ENCODE measurements around the gene OPN1SW. TPM values are rescaled to one million over a fixed set of nuclear protein-coding genes. Genes with fewer than 3 reads are reported as not detected.

OPN1SW gene
- total RNA-seq = not detected in 2 replicates

GRCh38 chr7:128775744-128776474 lies at the start of gene OPN1SW:
TSS of gene OPN1SW (minus strand) at chr7:128775794. CDS start at chr7:128775781, 13 bp downstream.

GRCh38 chr7:128791121-128791971 lies 15.8 kb upstream of the OPN1SW start, which contains the start of gene CCDC136:
TSS of gene CCDC136 (plus strand) at chr7:128791968. CDS start at chr7:128792412, 444 bp downstream.

GRCh38 chr7:128739048-128739962 lies 36.3 kb downstream of the OPN1SW start, which contains the start of gene CALU:
TSS of gene CALU (plus strand) at chr7:128739359. CDS start at chr7:128748584, 9,225 bp downstream.

Other genes with a start within 250 kb of the OPN1SW start
- 0.34 and 0.45 TPM in 2 replicates for gene GARIN1A, start 103.5 kb downstream of the OPN1SW start, total RNA-seq
- 357 and 420 TPM in 2 replicates for gene CALU, start 36.4 kb downstream of the OPN1SW start, total RNA-seq
- 1.2 and 3.3 TPM in 2 replicates for gene CCDC136, start 16.2 kb upstream of the OPN1SW start, total RNA-seq
- 208 and 209 TPM in 2 replicates for gene FLNC, start 54.6 kb upstream of the OPN1SW start, total RNA-seq
- 126 and 138 TPM in 2 replicates for gene ATP6V1F, start 87.1 kb upstream of the OPN1SW start, total RNA-seq
- 0.15 and 0.17 TPM in 2 replicates for gene KCP, start 134.9 kb upstream of the OPN1SW start, total RNA-seq
- 0.34 and 0.45 TPM in 2 replicates for gene IRF5, start 162.1 kb upstream of the OPN1SW start, total RNA-seq

Data from bronchus fibroblast of lung (primary cell).